Sigmoid colon (tissue), 4 donors: ENCODE measurements around the gene TEX54.

ENCODE experiments used
- CTCF ChIP-seq, 4 experiments: fragments of 450-650 bp in 3 of 4; fragments of 200-600 bp in 1 of 4; IDR thresholded peaks; one replicate each; pipeline ENCODE4 v1.5.1; 2016 to 2019; ENCODE audit warnings: antibody characterized with exemption in 4 of 4, mild to moderate bottlenecking in 3 of 4, moderate library complexity in 2 of 4
- POLR2A ChIP-seq, 2 donors: fragments of 450-650 bp; IDR thresholded peaks; one replicate each; pipeline ENCODE4 v1.6.1; 2016; ENCODE audit warnings: antibody characterized with exemption in 2 of 2, mild to moderate bottlenecking in 2 of 2, moderate library complexity in 2 of 2
- POLR2AphosphoS5 ChIP-seq, 4 donors: sonication (generic); formaldehyde crosslinking; IDR thresholded peaks; one replicate each; pipeline ENCODE4 v1.6.1; 2017; ENCODE audit warnings: antibody characterized with exemption in 4 of 4

DNA sequence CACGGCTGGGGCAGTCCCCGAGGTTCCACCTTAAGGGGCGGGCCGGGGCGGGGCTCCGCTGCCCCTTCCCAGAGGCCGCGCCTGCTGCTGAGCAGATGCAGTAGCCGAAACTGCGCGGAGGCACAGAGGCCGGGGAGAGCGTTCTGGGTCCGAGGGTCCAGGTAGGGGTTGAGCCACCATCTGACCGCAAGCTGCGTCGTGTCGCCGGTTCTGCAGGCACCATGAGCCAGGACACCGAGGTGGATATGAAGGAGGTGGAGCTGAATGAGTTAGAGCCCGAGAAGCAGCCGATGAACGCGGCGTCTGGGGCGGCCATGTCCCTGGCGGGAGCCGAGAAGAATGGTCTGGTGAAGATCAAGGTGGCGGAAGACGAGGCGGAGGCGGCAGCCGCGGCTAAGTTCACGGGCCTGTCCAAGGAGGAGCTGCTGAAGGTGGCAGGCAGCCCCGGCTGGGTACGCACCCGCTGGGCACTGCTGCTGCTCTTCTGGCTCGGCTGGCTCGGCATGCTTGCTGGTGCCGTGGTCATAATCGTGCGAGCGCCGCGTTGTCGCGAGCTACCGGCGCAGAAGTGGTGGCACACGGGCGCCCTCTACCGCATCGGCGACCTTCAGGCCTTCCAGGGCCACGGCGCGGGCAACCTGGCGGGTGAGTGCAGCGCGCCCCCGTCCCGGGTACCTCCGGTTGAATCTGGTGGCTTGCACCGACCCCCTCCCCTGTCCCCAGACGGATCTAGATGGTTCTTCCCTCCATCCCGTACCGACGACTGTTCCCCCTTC lies 48.4 kb upstream of the TEX54 start, which contains the start of gene SLC3A2:
- TF ChIP-seq POLR2A (IDR thresholded peaks at IDR 0.05) (peak; percentile 99), CTCF (IDR thresholded peaks at IDR 0.05) (peak; percentile 45 to 64 (median 58)), POLR2AphosphoS5 (IDR thresholded peaks at IDR 0.05) (peak; percentile 99 to 100 (median 100))
